SK-N-SH (cell line): ENCODE data around the gene WDR7.

Source experiments
- ELF1 ChIP-seq: IDR thresholded peaks from 2 replicates; pipeline ENCODE4 v1.4.0; 2012
- EP300 ChIP-seq, 2 experiments: IDR thresholded peaks; 2 replicates each; pipeline versions ENCODE4 v1.4.0 to v1.6.1; 2012; ENCODE audit warnings: borderline replicate concordance in 1 of 2, low read depth in 1 of 2, low read length in 1 of 2
- JUND ChIP-seq: IDR thresholded peaks from 2 replicates; pipeline ENCODE4 v1.4.0; 2012
- POLR2AphosphoS5 ChIP-seq: IDR thresholded peaks from 2 replicates; pipeline ENCODE4 v1.6.1; 2012; ENCODE audit warnings: low read depth, low read length
- RAD21 ChIP-seq: IDR thresholded peaks from 2 replicates; pipeline ENCODE4 v1.6.1; 2012; ENCODE audit warnings: mild to moderate bottlenecking, low read length
- TAF1 ChIP-seq: IDR thresholded peaks from 2 replicates; pipeline ENCODE4 v1.6.1; 2012; ENCODE audit warnings: low read depth, mild to moderate bottlenecking, low read length, moderate library complexity, borderline replicate concordance
- YY1 ChIP-seq: IDR thresholded peaks from 2 replicates; pipeline ENCODE4 v1.4.0; 2012; ENCODE audit warnings: low read depth, mild to moderate bottlenecking
- TF ChIP-seq, protein P1 (sequence below): fragments of 200-600 bp; sonication (generic); IDR thresholded peaks from 2 replicates; pipeline ENCODE4 v1.6.1; 2017; ENCODE audit warnings: antibody characterized with exemption, mild to moderate bottlenecking, moderate library complexity
- TF ChIP-seq, protein P2 (sequence below): IDR thresholded peaks from 2 replicates; pipeline ENCODE4; 2012
- TF ChIP-seq, protein P3 (sequence below): IDR thresholded peaks from 2 replicates; pipeline ENCODE4 v1.4.0; 2012; ENCODE audit warnings: low read depth

DNA sequence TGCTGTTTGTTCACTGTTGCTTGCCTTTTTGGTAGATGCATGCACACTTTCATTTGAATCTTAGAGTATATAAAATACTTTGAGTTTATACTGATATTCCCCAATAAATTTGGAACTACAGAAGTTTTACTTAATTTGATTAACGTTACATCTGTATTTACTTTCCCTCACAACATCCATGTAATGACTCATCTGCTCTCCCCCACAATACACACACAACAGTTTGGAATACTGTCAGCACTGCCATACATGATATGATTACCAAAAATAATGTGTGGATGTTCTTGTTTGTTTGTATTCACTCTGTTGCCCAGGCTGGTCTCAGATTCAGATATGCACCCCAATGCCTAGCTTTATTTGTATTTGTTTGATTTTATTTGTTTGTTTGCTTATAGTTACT is 144.2 kb downstream of the WDR7 start:
- TF ChIP-seq JUND: no peak
- TF ChIP-seq RAD21: no peak
- TF ChIP-seq, protein P1, sequence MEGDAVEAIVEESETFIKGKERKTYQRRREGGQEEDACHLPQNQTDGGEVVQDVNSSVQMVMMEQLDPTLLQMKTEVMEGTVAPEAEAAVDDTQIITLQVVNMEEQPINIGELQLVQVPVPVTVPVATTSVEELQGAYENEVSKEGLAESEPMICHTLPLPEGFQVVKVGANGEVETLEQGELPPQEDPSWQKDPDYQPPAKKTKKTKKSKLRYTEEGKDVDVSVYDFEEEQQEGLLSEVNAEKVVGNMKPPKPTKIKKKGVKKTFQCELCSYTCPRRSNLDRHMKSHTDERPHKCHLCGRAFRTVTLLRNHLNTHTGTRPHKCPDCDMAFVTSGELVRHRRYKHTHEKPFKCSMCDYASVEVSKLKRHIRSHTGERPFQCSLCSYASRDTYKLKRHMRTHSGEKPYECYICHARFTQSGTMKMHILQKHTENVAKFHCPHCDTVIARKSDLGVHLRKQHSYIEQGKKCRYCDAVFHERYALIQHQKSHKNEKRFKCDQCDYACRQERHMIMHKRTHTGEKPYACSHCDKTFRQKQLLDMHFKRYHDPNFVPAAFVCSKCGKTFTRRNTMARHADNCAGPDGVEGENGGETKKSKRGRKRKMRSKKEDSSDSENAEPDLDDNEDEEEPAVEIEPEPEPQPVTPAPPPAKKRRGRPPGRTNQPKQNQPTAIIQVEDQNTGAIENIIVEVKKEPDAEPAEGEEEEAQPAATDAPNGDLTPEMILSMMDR: no peak
- TF ChIP-seq POLR2AphosphoS5: no peak
- TF ChIP-seq YY1: no peak
- TF ChIP-seq, protein P2, sequence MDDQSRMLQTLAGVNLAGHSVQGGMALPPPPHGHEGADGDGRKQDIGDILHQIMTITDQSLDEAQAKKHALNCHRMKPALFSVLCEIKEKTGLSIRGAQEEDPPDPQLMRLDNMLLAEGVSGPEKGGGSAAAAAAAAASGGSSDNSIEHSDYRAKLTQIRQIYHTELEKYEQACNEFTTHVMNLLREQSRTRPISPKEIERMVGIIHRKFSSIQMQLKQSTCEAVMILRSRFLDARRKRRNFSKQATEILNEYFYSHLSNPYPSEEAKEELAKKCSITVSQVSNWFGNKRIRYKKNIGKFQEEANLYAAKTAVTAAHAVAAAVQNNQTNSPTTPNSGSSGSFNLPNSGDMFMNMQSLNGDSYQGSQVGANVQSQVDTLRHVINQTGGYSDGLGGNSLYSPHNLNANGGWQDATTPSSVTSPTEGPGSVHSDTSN: no peak
- TF ChIP-seq, protein P3, sequence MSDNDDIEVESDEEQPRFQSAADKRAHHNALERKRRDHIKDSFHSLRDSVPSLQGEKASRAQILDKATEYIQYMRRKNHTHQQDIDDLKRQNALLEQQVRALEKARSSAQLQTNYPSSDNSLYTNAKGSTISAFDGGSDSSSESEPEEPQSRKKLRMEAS: no peak
- no peak for TF ChIP-seq EP300 (IDR thresholded peaks at IDR 0.05; ENCODE audit: borderline replicate concordance in 1 of 2, low read depth in 1 of 2, low read length in 1 of 2)
- TF ChIP-seq ELF1: no peak
- no peak for TF ChIP-seq TAF1
